Colon (tissue), 2 donors: ENCODE measurements around the gene TECRL.

Experiments used
- FAIRE-seq: peaks from 2 replicates; lab custom pipeline; 2012; peaks lifted over from hg19 to GRCh38; lab: Jason Lieb, UNC
- donor health status: control.
- donor health status: control.

TECRL gene

DNA sequence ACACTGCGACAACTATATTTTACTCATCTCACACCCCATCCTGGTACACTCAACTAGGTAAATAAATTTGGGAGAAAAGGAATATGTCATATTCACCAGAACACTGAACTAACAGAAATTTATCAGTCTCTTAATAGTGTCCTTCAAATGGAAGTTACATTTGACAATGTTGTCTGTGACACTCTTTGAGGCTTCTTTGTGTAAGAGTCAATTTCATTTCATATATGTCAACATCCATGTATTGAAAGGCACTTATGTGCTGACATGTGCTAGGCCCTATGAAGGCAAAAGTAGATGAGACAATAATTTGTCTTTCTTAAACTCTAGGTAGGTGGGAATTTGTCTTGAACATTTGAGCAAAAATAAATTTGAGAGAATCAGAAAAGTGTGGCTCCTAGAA is 82.0 kb downstream of the TECRL start:
- no peak for FAIRE-seq

DNA sequence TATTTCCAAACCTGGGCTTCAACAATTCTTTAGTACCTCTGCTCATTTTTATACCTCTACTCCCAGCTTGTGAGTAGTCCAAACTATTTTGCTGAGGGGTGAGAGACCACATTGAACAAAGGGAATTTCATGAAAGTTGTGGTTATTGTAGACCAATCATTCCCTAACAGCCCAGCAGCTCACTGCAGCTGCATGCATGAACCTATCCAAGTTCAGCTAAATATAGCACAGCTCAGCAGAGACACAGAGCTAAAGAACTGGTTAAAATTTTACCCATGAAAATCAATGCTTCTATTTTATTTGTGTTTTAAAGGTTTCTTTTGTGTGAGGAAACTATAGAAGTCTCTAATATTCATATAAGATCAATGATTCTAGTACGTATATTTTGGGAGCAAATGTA is 82.7 kb downstream of the TECRL start:
- no peak for FAIRE-seq

DNA sequence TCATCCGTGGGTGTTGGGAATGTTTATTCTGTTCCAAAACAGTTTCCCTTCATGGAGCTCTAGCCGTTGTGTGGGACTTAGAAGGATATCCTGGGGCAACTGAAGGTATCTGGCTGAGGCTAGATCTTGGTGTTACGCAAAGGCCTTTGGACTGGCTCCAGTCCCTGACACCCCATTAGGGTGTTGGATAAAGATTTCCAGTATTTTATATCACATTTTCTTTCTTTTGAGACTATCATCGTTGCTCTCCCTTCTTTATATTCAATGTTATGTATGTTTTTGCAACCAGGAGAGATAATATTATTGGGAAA is 103.0 kb downstream of the TECRL start:
- FAIRE-seq, result no peak

DNA sequence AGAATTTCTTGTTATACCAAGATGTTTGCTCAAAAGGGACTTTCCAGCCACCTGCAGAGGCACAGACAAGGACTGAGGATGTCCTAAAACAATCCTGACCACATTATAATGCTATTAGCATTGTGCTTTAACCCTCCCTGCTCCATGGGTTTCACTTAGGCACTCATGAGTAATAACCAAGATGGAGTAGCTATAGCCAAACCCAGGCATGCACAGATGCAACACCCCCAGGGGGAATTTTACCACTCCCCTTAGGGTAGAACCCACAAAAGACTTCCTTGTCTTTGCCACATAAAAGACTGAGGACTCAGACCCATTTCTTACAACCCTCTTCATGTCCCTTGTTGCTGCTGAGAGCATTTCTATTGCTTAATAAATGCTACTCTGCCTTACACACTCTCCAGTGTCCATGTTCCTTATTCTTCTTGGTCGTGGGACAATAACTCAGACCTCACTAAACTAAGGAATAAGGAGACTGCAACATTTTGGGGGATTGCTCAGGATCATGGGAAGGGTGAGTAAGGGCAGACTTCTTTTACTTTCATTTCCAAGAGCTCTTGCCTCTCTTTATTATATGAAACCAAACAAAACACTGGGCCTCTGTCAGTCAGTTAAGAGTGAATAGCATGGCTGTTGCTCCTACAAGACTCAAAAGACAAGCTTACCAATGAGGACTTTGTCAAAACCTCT is 103.5 kb downstream of the TECRL start:
- no peak for FAIRE-seq

DNA sequence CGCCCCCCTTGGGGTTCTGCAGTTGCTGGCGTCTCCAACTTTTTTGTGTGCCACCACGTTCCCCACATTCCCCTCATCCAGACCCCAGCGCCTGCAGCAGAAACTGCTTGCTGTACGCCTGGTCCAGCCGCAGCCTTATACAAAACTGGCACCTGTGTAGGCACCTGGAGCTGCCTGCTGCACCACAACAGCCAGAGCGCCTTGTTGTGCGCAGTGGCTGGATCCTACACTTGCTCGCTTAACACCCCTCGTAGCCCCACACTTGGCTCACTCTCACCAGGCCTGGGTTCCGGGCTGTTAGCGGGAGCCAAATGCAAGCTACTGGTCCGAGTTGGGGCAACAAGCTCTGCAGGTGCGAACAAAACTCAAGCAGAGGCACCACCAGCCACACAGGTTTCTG is 136.8 kb downstream of the TECRL start:
- no peak for FAIRE-seq

DNA sequence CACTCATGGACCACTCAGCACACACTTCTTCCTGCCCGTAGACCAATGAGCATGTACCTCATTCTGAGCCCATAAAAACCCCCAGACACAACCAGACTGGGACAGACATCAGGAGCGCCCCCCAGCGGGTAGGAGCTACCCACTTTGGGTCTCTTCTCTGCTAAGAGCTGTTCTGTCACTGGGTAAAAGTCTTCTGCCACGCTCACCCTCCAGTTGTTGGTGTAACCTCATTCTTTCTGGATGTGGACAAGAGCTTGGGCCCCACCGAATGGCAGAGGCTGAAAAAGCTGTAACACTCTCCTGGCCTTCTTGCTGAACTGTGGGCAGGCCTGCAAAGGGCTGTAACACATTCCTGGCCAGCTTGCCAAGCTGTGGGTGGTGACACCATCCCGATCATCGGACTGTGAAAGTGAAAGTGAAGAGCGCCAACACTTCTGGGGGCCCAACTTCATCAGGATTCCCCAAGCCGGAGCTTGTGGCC is 137.6 kb downstream of the TECRL start:
- FAIRE-seq, result no peak

DNA sequence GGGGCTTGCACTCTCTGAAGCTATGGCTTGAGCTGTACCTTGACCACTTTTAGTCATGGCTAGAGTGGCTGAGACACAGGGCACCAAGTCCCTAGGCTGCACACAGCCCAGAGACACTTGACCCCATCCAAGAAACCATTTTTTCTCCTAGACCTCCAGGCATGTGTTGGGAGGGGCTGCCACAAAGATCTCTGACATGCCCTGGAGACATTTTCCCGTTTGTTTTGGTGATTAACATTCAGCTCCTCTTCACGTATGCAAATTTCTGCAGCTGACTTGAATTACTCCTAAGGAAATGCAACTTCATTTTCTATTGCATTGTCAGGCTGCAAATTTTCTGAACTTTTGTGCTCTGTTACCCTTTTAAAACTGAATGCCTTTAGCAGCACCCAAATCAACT is 142.6 kb downstream of the TECRL start:
- FAIRE-seq, result no peak

DNA sequence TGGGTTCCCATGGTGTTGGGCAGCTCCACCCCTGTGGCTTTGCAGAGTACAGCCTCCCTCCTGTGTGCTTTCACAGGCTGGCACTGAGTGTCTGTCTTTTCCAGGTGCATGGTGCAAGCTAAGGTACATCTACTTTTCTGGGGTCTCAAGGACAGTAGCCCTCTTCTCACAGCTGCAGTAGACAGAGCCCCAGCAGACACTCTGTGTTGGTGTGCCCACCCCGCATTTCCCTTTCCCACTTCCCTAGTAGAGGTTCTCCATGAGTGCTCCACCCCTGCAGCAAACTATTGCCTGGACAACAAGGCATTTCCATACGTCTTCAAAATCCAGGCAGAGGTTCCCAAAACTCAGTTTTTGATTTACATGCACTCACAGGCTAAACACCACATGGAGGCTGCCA is 143.0 kb downstream of the TECRL start:
- no peak for FAIRE-seq

DNA sequence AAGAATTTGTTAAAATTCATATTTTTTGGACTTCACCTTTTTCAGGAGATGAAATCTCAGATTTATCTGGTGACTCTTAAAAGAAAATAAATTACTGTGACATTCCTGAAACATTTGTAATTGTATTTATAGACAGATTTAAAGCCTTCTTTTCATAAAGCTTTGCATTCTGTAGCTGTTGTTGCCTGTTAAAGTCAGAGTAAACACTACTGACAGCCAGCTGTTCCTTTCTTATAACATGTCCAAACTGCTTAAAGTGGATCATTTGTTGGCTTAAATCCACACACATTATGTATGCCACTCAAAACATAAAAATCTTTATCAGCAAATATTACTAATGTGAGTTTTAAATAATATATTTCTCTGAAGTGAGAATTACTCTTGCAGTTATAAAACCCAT is 157.5 kb downstream of the TECRL start:
- FAIRE-seq, result no peak

DNA sequence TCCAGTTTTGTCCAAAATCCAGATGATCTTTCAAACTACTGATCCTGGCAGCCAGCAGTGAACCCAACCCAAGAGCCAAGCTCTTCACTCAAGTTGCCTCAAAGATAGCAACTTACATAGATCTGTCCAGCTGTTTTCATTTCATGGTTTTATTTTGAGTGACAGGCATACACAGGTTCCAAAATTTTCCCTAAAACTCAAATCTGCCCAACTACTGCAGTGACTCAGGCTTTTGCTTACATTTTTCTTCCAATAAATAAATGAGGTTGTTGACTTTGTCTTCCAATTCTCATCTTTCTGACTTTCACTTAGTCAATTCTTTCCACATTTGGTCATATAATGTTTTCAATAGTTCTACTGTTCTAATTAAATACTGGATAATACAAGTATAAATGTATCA is 158.8 kb downstream of the TECRL start:
- FAIRE-seq, result no peak

DNA sequence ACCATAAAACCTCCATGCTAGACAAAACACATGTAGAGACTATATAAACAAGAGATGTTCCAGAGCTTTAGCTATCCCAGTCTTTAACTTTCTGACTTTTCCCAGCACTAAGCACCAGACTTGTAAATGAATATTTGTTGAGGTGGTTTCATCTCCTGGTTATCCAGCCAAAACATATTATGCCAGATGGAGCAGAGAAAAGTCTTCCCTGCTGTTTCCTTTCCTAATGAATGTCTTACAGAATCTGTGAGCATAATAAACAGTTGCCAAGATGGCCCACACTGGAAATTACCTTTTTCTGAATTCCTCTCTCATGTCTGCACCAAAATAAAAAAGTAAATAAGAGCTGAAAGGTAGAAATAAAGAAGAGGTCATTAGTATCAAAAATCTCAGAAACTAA is 159.2 kb downstream of the TECRL start:
- no peak for FAIRE-seq

DNA sequence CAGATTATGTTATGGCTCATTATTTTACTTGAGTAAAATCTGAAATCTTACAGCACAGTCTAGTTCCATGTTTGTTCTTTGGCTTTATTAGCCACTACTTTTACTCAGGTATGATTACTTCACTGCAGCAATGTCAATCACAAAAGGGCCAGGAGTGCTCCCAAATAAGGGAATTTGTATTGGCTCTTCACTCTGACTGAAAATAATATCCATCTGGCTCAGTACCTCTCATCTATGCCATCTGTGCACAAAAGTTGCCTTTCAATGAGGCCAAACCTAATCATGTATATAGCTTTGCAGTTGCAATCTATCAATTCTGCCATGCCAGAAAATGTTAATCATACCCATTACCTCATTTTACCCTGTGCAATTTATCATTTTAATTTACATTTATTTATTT is 161.1 kb downstream of the TECRL start:
- FAIRE-seq, result no peak

DNA sequence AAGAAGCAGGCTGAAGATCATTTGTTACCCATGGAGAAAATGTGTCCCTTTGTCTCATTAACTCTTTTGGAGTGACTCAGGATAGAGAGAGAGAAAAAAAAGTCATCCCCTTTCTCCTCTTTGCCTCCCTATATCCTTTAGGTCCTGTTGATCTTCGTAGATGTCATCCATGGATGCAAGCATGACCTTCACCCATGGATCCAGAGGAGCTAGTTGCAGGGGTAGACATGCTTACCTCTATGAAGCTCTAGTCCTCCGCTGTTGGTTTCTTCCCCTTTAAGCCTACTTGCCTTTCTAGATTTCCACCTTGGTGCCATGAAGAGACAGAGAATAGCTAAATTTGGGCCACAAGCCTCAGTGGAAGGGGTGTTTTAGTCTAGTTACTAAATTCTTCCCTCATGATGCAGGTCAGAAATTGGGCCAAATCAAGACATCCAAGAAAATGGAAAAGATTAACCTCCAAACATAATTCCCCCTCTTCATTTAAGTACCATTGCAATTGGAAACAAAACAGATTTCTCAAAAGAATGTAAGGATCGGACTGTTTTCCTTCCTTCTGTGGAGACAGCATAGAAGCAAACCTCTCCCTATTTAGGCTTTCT is 178.4 kb downstream of the TECRL start:
- no peak for FAIRE-seq
